C4-2B (cell line): ENCODE data around the gene HSPA9.

Source experiments
- CTCF ChIP-seq: fragments of 450-650 bp; conservative IDR thresholded peaks from 2 replicates; pipeline ENCODE4 v1.5.1; 2017; ENCODE audit warnings: mild to moderate bottlenecking
- ZFX ChIP-seq: fragments of 450-650 bp; IDR thresholded peaks from 2 replicates; pipeline ENCODE4 v1.6.1; 2017

- no peak; the same call in 1 of the 2 replicates for TF ChIP-seq CTCF
- no peak for TF ChIP-seq ZFX
These were observed 20.1 kb upstream of the HSPA9 start for GRCh38 chr5:138595180-138595795.
